HG02938 (cell line): ENCODE results near the gene RPGR.

Experiments
- ATAC-seq: cut with Tn5 transposase; IDR thresholded peaks from one replicate; pipeline ENCODE4 v1.9.1; 2021; ENCODE audit warnings: mild to moderate bottlenecking, moderate library complexity; ENCODE audit not compliant: unreplicated experiment

Gene RPGR, protein sequence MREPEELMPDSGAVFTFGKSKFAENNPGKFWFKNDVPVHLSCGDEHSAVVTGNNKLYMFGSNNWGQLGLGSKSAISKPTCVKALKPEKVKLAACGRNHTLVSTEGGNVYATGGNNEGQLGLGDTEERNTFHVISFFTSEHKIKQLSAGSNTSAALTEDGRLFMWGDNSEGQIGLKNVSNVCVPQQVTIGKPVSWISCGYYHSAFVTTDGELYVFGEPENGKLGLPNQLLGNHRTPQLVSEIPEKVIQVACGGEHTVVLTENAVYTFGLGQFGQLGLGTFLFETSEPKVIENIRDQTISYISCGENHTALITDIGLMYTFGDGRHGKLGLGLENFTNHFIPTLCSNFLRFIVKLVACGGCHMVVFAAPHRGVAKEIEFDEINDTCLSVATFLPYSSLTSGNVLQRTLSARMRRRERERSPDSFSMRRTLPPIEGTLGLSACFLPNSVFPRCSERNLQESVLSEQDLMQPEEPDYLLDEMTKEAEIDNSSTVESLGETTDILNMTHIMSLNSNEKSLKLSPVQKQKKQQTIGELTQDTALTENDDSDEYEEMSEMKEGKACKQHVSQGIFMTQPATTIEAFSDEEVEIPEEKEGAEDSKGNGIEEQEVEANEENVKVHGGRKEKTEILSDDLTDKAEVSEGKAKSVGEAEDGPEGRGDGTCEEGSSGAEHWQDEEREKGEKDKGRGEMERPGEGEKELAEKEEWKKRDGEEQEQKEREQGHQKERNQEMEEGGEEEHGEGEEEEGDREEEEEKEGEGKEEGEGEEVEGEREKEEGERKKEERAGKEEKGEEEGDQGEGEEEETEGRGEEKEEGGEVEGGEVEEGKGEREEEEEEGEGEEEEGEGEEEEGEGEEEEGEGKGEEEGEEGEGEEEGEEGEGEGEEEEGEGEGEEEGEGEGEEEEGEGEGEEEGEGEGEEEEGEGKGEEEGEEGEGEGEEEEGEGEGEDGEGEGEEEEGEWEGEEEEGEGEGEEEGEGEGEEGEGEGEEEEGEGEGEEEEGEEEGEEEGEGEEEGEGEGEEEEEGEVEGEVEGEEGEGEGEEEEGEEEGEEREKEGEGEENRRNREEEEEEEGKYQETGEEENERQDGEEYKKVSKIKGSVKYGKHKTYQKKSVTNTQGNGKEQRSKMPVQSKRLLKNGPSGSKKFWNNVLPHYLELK

DNA sequence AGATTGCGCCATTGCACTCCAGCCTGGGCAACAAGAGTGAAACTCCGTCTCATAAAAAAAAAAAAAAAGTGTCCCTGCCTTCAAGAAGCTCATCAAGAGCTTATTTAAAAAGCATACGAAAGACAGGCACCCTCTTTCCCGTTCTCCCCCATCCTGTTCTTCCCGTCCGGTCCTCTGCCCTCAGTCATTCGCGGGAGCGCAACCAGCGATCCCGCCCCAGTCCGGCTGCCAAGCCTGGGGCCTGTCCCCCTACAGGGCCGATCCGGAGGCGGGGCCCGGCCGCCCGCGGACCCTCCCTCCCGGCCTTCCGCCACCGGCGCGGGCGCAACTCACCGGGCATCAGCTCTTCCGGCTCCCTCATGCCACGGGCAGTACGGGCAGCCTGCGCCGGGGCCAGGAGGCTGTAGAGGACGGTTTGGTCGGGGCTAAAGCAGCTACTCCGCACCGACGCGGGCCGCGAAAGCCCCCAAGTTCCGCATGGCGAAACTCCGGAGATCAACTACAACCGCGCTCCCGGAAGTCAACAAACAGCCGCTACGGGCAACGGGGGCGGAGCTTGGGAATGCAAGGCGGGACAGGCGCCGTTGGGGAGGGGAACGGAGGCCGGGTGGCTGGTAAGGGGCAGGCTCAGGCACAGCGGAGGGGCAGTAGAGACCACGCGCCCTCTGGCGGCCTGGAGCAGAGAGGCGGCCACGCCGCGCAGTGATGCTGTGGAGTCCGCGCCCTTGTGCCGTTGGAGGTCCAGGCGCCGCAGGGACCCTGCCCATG is at the start of gene RPGR:
Gene RPGR, minus strand, starts transcription at position 503 of the 768 bp plus-strand sequence. Its CDS starts 142 bp downstream, at position 361.
- ATAC-seq, result peak; percentile 91

DNA sequence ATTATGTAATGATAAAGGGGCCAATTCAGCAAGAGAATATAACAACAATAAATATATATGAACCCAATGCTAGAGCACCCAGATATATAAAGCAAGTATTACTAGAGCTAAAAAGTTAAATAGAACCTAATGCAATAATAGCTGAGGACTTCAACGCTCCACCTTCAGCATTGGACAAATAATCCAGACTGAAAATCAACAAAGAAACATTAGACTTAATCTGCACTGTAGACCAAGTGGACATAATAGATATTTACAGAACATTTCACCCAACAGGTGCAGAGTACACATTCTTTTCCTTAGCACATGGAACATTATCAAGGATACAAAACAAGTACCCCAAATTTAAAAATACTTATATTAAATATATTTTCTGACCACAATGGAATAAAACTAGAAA is 49.4 kb upstream of the RPGR start:
- no peak for ATAC-seq

DNA sequence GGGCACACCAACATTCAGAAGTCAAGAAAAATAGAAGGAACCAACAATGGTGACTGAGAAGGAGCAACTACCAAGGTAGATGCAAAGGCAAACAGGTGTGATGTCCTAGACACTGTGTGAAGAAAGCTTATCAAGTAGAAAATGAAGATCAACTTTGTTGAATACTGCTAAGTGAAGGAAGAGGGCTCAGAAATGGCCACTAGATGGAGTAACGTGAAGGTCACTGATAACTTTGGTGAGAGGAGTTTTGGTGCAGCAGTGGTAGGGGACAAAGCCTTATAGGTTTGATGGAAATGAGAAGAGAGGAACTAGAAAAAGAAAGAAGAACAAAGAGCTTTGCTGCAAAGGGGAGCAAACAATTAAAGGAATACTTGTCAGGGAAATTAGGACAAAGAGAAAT is 48.6 kb upstream of the RPGR start:
- ATAC-seq, result no peak

DNA sequence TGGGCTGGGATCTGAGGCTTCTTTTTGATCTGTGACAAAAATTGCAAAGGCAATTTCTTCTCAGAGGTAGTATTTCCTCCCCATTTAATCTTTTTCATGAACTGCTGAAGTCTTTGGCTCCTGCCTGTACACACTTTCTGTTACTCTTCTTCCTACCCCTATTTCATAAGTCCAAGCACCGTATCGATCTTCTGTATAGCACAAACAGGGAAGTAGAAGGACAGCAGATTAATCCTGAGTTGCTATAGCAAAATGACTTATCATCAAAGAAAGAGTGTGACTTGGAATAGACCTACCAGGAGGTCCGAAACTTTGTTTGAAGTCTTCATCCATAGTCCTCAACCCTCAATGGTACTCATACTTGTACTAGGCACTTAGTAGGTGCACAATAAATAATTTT is 47.1 kb upstream of the RPGR start:
- no peak for ATAC-seq

DNA sequence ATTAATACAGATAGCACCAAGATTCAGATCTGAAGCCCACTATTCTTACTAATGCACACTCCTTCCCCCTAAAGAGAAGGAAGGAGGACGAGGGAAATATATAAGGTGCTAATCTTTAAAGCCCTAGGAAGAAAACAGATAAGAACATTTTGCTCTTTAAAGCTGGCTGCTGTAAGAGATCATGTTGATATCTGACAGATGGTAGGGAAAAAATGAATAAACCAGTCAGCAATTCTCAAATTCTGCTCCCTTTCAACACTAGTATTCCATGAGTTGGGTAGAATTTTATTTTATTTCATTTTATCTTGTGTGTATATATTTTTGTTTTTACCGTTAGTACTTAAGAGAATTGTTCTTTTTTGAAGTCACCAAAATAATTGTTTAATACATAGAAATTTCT is 44.3 kb upstream of the RPGR start:
- no peak for ATAC-seq

DNA sequence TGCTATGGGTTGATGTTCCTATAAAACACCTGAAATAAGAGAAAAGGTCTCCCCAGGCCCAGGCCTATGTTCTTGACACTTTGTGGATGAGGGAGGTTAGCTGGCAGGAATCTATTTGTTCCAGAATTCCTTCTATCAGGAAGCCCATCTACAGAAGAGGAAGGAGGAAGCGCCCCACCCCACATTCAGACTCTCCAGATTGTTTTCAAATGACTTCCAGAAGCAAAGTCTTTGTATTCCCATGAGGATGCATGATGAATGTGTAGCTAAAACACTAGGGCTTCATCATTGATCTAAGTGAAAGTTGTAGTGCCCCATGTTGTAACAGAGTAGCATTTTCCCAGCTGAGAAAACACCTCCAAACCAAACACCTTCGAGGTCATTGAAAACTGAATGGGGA is 41.5 kb upstream of the RPGR start:
- no peak for ATAC-seq

DNA sequence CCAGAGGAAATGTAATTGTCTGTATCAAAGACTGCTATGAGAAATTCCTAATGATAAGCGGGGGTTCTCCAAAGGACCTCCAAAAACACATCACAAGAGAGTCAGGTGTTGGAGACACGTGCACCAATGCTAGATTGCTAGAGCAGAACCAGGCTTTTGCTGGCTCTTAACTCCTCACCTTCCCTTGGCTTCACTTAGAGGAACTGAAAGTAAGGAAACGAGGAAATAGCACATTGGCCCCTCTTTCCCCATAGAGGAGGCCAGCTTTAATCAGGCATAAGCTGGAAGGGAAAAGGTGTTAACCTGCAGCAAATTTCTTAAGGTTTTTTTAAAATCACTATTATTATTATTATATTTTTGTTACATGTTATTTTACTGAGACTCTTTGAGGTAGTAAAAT is 38.6 kb upstream of the RPGR start:
- ATAC-seq, result no peak

DNA sequence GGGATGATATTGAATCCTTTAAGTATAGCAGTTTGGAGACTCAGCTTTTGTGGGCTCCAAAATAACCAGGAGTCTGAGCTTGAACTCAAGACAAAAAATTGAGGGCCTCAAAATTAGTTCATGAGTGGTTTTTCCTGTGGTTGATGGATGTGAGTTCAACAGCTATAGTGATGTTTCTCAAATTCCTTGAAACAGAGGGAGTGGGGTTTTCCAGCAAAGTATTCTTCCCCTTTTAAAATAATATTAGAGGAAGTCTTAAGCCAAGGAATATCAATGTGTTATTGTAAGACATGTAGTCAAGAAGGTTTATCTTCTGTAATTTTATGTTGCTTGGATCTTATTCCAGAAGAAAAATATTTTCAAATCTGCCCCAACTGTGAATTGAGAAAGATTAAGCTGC is 35.7 kb upstream of the RPGR start:
- no peak for ATAC-seq

DNA sequence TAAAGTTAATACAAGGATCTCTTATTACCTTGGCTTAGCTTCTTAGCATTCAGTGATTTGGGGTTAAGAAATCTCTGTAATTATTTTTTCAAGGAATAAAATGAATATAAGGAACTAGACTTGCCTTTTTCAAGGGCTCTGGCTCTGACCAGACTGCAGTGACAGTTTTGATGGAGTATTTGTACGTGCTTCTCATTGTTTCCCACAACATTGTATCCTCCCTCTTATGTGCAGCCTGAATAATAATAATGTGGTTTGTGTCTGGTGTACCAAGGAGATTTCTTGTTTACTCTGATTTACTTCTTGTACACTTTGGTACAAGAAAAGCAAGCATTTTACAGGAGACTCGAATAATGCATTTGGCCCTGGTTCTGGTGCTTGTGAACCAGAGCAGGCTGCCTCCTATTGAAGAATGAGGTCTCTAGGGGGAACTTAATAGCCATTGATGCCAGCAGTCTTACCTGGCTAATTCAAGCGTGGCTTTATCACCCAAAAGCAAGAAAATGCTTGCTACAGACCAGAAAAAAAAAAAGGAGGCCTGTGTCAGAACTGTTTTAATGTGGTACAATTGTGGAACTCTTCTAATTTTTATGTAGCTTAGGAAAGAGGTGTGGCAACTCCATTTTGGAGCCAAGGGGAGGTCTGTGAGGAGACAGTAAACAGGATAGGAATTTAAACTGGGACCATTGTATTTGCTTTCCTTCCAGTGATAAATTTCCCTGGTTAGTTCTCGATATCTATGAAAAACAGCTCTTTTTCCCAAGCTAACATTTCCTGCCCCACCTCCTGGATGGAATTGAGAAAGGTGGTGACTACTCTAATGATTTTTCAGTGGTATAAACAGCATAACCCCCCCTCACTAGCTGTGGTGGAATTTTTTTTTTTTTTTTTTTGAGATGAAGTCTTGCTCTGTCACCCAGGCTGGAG is 30.7 kb upstream of the RPGR start:
- ATAC-seq, result no peak

DNA sequence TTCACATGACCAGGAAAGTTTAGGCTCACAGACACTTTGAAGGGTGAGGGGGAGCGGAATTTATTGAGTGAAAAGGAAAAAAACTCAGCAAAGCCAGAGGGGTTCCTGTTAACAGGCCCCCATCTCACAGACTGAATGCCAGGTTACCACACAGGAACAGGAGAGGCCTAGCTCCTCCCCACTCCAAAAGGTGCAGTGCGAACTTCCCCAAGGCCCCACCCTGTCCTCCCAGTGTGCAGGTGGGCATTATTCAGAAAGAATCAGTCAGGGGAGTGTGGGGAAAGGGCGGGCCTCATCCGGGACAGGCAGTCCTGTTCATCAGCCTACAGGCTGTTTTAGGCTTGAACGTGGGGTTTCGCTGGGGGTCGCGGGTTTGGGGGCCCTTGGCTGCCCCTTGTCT is 29.1 kb upstream of the RPGR start:
- no peak for ATAC-seq

DNA sequence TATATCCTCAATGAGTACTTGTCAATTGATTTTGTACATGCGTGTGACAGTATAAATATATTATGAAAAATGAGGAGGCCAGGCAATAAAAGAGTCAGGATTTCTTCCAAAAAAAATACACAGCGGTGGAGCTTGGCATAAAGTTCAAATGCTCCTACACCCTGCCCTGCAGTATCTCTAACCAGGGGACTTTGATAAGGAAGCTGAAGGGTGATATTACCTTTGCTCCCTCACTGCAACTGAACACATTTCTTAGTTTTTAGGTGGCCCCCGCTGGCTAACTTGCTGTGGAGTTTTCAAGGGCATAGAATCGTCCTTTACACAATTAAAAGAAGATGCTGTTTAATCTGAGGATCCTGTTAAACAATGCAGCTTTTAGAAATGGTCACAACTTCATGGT is 25.1 kb upstream of the RPGR start, which contains the start of gene OTC:
Gene OTC, plus strand, starts transcription at position 243 of the 400 bp plus-strand sequence. Its CDS starts 93 bp downstream, at position 336.
- no peak for ATAC-seq

DNA sequence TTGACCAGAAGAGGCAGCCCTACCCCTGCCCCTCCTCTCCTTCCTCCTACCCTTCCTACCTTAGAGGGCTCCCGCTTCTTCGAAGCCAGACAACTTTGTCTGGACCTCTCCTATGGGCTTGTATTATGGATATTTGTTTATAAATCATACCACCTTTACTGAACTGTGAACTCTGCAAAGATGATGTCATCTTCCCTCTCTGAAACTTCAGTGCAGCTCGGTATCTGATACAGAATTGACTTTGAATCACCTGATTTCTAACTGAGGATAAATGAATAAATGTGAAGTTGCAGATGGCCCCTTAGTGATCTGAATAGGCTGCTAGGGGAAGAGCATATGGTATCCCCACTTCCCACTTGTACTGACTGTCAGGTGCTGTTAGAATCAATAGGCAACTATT is 24.0 kb upstream of the RPGR start:
- ATAC-seq, result no peak

DNA sequence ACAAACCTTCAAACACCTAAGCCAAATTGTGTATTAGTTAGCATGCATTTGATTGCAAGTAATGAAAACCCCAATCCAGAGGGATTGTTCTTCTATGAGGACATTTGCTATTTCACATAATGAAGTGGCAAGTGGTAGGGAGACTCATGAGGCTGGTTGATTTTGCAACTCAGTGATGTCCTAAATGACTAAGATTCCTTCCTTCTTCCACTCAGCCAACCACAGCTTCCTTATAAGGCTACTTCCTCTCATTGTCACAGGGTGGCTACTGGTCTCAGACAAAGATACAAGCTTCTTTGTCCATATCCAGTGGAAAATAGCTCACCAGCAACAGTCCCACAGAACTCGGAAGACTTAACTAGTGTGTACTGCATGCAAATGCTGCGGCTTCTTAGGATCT is 19.8 kb upstream of the RPGR start:
- ATAC-seq, result no peak

DNA sequence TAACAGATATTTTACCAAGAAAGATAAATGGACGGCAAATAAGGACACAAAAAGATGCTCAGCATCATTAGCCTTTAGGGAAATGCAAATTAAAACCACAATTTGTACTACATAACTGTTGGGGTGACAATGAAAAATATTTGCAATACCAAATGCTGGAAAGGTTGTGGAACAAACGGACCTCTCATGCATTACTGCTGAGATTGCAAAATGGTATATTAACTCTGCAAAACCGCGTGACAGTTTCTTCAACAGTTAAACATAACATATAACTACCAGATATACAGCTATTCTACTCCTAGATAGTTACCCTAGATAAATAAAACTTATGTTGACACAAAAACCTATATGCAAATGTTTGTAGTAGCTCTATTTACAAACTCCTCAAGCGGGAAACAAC is 18.8 kb upstream of the RPGR start:
- ATAC-seq, result no peak

DNA sequence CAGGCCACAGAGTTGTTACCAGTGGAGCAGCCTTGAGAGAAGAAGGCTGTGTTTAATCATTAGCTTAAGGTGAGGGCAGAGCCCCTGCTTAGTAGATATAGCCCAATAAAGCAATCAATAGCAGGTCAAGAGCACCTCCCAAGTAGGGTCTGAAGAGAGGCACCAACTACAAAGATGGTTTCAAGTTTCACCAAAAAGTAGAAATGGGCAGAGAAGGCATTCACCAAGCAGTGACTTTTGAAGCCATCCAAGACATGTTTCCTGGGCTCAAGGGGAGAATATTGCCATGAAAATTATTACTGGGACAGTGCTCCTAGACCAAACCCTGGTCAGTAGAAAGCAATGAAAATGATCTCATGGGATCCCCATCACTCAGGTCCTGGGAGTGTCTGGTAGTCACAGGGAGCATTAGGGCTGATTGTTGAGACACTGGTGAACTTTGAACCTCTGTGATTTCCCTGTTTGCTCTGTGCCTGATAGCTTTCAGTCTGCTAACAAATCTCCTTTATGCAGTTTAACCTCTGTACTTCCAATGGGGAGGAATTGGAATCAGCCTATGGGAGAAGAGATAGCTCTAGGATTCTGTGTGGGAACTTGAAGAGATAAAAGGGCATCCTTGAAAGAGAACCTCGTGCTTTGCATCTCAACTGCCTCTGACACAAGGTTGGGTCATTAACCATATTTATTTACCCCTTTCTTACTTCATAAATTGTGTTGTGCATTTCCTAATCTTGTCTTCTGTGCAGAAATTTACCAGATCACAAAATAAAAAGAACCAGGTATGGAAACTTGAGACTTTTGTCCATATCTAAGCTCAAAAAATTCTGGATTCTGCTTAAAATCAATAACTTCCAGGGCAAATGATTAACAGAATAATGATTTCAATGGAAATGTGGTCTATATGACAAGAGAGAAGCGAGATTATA is 15.8 kb upstream of the RPGR start:
- ATAC-seq, result no peak

DNA sequence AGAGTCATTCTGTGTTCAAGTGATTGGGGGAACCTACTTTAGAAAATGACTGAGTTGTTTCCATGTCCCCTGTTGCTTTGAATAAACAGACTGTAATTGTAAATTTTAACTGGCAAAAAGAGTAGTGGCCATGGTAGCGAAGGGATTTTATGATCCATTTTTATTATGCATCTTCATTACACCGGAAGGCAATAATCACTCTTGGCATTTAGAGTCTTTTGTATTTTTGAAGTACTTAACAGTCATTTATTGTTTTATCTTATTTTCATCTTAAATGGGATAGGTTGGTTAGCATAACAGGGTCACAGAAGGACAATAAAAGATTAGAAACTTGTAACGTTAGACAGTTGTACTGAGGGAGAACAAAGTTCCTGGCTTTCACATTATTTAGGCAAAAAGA is 14.1 kb upstream of the RPGR start:
- ATAC-seq, result no peak

DNA sequence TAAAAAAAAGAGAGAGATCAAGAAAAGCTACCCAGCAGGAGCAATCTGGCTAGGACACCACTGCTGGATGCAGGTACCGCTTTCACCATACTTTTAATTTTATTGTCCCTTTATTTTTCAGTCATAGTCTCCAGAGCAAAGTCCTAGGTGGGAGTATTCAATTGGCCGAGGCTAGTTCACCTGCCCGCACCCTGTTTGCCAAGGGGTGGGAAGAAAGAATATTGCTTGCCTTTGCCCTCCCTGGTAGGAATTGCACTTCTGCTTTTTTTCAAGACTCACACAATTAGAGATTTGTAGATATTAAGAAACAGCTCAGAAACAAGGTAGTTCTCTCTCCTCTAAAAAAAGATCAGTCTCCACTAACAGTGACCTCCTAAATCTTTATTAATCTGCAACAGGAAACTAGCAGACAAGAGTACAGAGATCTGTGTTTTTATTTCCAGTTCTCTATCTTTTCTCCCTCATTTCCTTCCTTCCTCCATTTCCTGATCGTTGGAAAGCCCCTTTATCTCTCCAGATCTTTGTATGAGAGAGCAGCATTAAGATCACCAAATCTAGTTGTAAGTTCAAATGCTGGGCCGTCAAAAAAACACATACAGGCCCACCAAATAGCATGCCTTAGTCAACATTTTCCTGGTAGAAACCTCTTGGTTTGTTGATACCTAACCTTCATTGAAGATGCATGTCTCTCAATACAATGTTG is 9.4 kb upstream of the RPGR start:
- ATAC-seq, result no peak

DNA sequence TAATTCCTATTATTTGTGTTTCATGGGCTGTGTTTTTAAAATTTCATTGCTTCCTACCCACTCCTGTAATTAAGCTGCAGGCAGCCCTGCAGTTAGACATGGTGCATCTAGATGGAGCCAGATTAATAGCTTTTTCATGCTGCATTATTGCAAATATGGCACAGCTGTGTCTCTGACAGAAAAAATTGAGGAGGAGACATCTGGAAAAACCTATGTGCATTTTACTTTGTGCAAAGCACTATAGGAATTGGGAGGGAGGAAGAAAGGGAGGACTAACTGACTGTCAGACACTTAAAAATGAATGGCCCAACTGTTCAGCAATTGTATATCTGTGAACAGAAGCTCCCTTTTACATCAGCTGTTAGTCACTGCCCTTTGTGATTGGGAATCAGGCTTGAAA is 8.1 kb upstream of the RPGR start:
- no peak for ATAC-seq
